ENCODE results near the gene SAP30BP. TPM values are rescaled to one million over a fixed set of nuclear protein-coding genes. Genes with fewer than 3 reads are reported as not detected.

SAP30BP gene
- polyA plus RNA-seq, 1 donor (not counting 4 experiments of a cell fraction or from before 2014, with no cell fraction given), result 99.0 TPM

DNA sequence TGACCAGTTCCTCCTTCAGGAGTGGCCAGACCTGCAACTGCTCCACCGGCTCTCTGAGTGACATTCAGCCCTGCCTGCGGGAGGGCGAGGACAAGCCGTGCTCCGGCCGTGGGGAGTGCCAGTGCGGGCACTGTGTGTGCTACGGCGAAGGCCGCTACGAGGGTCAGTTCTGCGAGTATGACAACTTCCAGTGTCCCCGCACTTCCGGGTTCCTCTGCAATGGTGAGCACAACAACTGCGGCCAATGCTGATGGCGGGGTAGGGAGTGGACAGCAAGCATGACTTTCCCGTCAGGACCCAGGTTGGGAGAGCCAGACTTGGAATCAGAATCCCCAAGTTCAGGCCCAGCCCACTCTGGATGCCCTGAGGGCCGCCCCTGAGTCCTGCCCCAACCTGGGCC is 66.3 kb downstream of the SAP30BP start:
- Histone ChIP-seq H3K9me3 (ENCODE audit: control insufficient read depth, low read depth, low read length) (no peaks in the 10 kb centered on the region), H3K36me3 (ENCODE audit: control insufficient read depth in 2 of 2, extremely low read depth in 1 of 2, insufficient read depth in 2 of 2, low read length in 2 of 2) (peaks cover 66 to 78% of the 10 kb centered on the region in 2 experiments), H3K4me3 (ENCODE audit: control insufficient read depth in 2 of 3, extremely low read depth in 1 of 3, insufficient read depth in 2 of 3, low read depth in 1 of 3, low read length in 3 of 3) (no peak overlapping the region), H3K4me1 (ENCODE audit: control insufficient read depth, extremely low read depth, insufficient read depth, low read length) (no peaks in the 10 kb centered on the region), H3K79me2 (ENCODE audit: control insufficient read depth, insufficient read depth, low read length) (peaks cover 77% of the 10 kb centered on the region), H3K9ac (ENCODE audit: control insufficient read depth, extremely low read depth, insufficient read depth, low read length) (no peak overlapping the region), H4K20me1 (ENCODE audit: control insufficient read depth, extremely low read depth, insufficient read depth, low read length) (peaks cover 85% of the 10 kb centered on the region), H3K27ac (ENCODE audit: control insufficient read depth, insufficient read depth, low read length) (no peak overlapping the region), H2AFZ (ENCODE audit: control insufficient read depth, low read length) (no peak overlapping the region), H3K27me3 (ENCODE audit: control insufficient read depth, extremely low read depth, insufficient read depth, low read length) (no peaks in the 10 kb centered on the region), H3K9me1 (ENCODE audit: control insufficient read depth, extremely low read depth, insufficient read depth, low read length) (no peaks in the 10 kb centered on the region), H3K4me2 (ENCODE audit: control insufficient read depth, extremely low read depth, insufficient read depth, low read depth, low read length) (no peak overlapping the region)
- FAIRE-seq (no peak), DNase-seq (ENCODE audit: low read depth, low spot score) (no peak)
- dilution Hi-C loops (cut with MboI; ENCODE audit: extremely low pct_ligation_motif_present, low sequenced_read_pairs), result no loop called here
- TF ChIP-seq, protein P1, sequence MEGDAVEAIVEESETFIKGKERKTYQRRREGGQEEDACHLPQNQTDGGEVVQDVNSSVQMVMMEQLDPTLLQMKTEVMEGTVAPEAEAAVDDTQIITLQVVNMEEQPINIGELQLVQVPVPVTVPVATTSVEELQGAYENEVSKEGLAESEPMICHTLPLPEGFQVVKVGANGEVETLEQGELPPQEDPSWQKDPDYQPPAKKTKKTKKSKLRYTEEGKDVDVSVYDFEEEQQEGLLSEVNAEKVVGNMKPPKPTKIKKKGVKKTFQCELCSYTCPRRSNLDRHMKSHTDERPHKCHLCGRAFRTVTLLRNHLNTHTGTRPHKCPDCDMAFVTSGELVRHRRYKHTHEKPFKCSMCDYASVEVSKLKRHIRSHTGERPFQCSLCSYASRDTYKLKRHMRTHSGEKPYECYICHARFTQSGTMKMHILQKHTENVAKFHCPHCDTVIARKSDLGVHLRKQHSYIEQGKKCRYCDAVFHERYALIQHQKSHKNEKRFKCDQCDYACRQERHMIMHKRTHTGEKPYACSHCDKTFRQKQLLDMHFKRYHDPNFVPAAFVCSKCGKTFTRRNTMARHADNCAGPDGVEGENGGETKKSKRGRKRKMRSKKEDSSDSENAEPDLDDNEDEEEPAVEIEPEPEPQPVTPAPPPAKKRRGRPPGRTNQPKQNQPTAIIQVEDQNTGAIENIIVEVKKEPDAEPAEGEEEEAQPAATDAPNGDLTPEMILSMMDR (optimal IDR thresholded peaks at IDR 0.05 in 1 of 3, IDR thresholded peaks at IDR 0.05 in 1 of 3, conservative IDR thresholded peaks at IDR 0.05 in 1 of 3; ENCODE audit: extremely low read depth in 1 of 3, insufficient read depth in 2 of 3, low read length in 3 of 3), result no peak
- TF ChIP-seq EZH2 (IDR thresholded peaks at IDR 0.05; ENCODE audit: low read length), result no peak

DNA sequence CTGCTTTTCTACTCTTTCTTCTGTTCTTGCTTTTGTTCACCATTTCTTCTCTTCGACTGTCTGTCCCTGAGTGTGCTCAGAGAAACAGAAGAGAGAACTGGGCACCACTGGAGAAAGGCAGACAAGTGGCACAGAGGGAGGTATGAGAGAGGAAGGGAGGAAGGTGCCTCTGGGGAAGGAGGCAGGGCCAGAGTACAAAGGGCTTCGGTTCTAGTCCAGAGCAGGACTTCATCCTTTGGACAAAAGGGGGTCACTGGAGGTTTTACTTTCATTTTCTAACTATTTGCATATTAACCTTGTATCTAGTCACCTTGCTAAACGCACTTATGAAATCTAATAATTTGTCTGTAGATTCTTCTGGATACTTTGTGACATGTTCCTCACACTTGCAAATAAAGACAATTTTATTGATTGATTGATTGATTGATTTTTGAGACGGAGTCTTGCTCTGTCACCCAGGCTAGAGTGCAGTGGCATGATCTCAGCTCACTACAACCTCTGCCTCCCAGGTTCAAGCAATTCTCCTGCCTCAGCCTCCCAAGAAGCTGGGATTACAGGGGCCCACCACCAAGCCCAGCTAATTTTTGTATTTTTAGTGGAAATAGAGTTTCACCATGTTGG is 67.6 kb downstream of the SAP30BP start:
- Histone ChIP-seq H3K27me3 (ENCODE audit: control insufficient read depth, extremely low read depth, insufficient read depth, low read length) (no peaks in the 10 kb centered on the region), H3K27ac (ENCODE audit: control insufficient read depth, insufficient read depth, low read length) (no peak overlapping the region), H3K79me2 (ENCODE audit: control insufficient read depth, insufficient read depth, low read length) (peaks cover 75% of the 10 kb centered on the region), H3K4me2 (ENCODE audit: control insufficient read depth, extremely low read depth, insufficient read depth, low read depth, low read length) (no peak overlapping the region), H2AFZ (ENCODE audit: control insufficient read depth, low read length) (no peak overlapping the region), H4K20me1 (ENCODE audit: control insufficient read depth, extremely low read depth, insufficient read depth, low read length) (peaks cover 83% of the 10 kb centered on the region), H3K9me1 (ENCODE audit: control insufficient read depth, extremely low read depth, insufficient read depth, low read length) (no peaks in the 10 kb centered on the region), H3K4me3 (ENCODE audit: control insufficient read depth in 2 of 3, extremely low read depth in 1 of 3, insufficient read depth in 2 of 3, low read depth in 1 of 3, low read length in 3 of 3) (no peak overlapping the region), H3K9me3 (ENCODE audit: control insufficient read depth, low read depth, low read length) (no peaks in the 10 kb centered on the region), H3K36me3 (ENCODE audit: control insufficient read depth in 2 of 2, extremely low read depth in 1 of 2, insufficient read depth in 2 of 2, low read length in 2 of 2) (peaks cover 67 to 80% of the 10 kb centered on the region in 2 experiments), H3K9ac (ENCODE audit: control insufficient read depth, extremely low read depth, insufficient read depth, low read length) (no peak overlapping the region), H3K4me1 (ENCODE audit: control insufficient read depth, extremely low read depth, insufficient read depth, low read length) (no peaks in the 10 kb centered on the region)
- FAIRE-seq, result no peak
- no peak for DNase-seq (ENCODE audit: low read depth, low spot score)
- no peak for TF ChIP-seq EZH2 (IDR thresholded peaks at IDR 0.05; ENCODE audit: low read length)
- TF ChIP-seq, protein P1 (optimal IDR thresholded peaks at IDR 0.05 in 1 of 3, IDR thresholded peaks at IDR 0.05 in 1 of 3, conservative IDR thresholded peaks at IDR 0.05 in 1 of 3; ENCODE audit: extremely low read depth in 1 of 3, insufficient read depth in 2 of 3, low read length in 3 of 3), result no peak
- dilution Hi-C loops (cut with MboI; ENCODE audit: extremely low pct_ligation_motif_present, low sequenced_read_pairs), result no loop called here

Data from keratinocyte (primary cell).